Adipocyte (in vitro differentiated cells): Measurements from ENCODE around the gene CTSK.
"Not testable (repeated sequence)": the region's sequence is repeated elsewhere in the genome, so short reads cannot be mapped to it uniquely, and the experiment has no call there.

Experiments used
- DNase-seq: peaks from one replicate; pipeline ENCODE4 v3.0.0-alpha.2; 2015; ENCODE audit warnings: low read depth
- H3K27me3 ChIP-seq: replicated peaks from 2 replicates; pipeline ENCODE4 v1.7.0; 2013; ENCODE audit warnings: mild to moderate bottlenecking, low read length, moderate library complexity; ENCODE audit not compliant: control insufficient read depth, insufficient read depth
- H3K36me3 ChIP-seq: 2 replicates; pipeline ENCODE4 v1.7.0; 2013; ENCODE audit warnings: low read length, mild to moderate bottlenecking, moderate library complexity; ENCODE audit not compliant: control insufficient read depth, insufficient read depth, severe bottlenecking
- H3K4me1 ChIP-seq: 2 replicates; pipeline ENCODE4 v1.7.0; 2013; ENCODE audit warnings: mild to moderate bottlenecking, low read length, moderate library complexity; ENCODE audit not compliant: control insufficient read depth, insufficient read depth
- H3K4me3 ChIP-seq: 2 replicates; pipeline ENCODE4 v1.7.0; 2013; ENCODE audit warnings: mild to moderate bottlenecking, low read length, moderate library complexity
- H3K9ac ChIP-seq: 2 replicates; pipeline ENCODE4 v1.7.0; 2013; ENCODE audit warnings: mild to moderate bottlenecking, low read length, moderate library complexity
- H3K9me3 ChIP-seq: 2 replicates; pipeline ENCODE4 v1.7.0; 2013; ENCODE audit warnings: mild to moderate bottlenecking, low read length, moderate library complexity; ENCODE audit not compliant: control insufficient read depth

Gene CTSK

GRCh38 chr1:150804671-150805070, 3.4 kb downstream of the CTSK start:
- DNase-seq: peak; percentile 62
- Histone ChIP-seq H3K9ac (no peak overlapping the region), H3K27me3 (no peaks in the 10 kb centered on the region), H3K4me1 (peaks cover 44% of the 10 kb centered on the region), H3K36me3 (peaks cover 34% of the 10 kb centered on the region), H3K9me3 (no peaks in the 10 kb centered on the region), H3K4me3 (no peak overlapping the region)

DNA sequence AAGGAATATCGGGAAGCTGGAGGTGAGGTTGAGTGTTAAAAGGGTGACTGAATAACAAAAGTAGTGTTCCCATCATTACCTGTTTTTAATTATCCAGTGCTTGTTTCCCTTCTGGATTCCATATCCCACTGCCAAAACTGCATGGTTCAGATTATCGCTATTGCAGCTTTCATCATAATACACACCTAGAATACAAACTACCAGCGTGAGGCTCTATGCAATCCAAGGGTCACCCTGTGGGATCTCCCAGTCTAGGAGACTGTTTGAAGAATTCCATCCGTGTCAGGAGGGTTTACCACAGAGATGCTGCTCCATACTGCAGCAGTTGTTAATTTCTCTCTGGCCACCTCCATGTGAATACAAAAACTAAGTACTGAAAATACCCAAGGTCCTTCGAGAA, 9.0 kb downstream of the CTSK start:
- H3K4me3 ChIP-seq: no peak overlapping the region
- H3K27me3 ChIP-seq: no peaks in the 10 kb centered on the region
- H3K36me3 ChIP-seq: peaks cover 76% of the 10 kb centered on the region
- H3K9ac ChIP-seq: no peak overlapping the region
- no peaks in the 10 kb centered on the region for H3K4me1 ChIP-seq
- no peak for DNase-seq
- H3K9me3 ChIP-seq: no peaks in the 10 kb centered on the region

DNA sequence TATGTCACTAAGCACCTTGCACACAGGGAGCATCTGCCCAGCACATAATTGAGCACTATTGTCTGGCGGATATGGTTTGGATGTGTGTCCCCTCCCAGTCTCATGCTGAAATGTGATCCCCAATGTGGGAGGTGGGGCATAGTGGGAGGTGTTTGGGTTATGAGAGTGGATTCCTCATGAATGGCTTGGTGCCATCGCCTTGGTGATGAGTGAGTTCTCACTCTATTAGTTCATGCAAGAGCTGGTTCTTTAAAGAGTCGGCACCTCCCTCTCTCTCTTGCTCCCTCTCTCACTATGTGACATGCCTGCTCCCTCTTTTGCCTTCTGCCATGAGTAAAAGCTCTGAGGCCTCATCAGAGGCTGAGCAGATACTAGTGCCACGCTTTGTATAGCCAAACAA, 9.5 kb downstream of the CTSK start:
- Histone ChIP-seq H3K4me3 (no peak overlapping the region), H3K9me3 (no peaks in the 10 kb centered on the region), H3K27me3 (no peaks in the 10 kb centered on the region), H3K4me1 (no peaks in the 10 kb centered on the region), H3K36me3 (peaks cover 71% of the 10 kb centered on the region), H3K9ac (no peak overlapping the region)
- no peak for DNase-seq

GRCh38 chr1:150796374-150796773, 11.7 kb downstream of the CTSK start:
- DNase-seq: no peak
- Histone ChIP-seq H3K36me3 (peaks cover 60% of the 10 kb centered on the region), H3K4me1 (no peaks in the 10 kb centered on the region), H3K4me3 (no peak overlapping the region), H3K9me3 (no peaks in the 10 kb centered on the region), H3K27me3 (no peaks in the 10 kb centered on the region), H3K9ac (no peak overlapping the region)

- DNase-seq, H3K9ac ChIP-seq, H3K4me3 ChIP-seq, H3K4me1 ChIP-seq, H3K27me3 ChIP-seq, H3K9me3 ChIP-seq: not testable (repeated sequence)
- H3K36me3 ChIP-seq: peaks cover 40% of the 10 kb centered on the region
Measured at GRCh38 chr1:150793778-150794177, 14.3 kb downstream of the CTSK start.

DNA sequence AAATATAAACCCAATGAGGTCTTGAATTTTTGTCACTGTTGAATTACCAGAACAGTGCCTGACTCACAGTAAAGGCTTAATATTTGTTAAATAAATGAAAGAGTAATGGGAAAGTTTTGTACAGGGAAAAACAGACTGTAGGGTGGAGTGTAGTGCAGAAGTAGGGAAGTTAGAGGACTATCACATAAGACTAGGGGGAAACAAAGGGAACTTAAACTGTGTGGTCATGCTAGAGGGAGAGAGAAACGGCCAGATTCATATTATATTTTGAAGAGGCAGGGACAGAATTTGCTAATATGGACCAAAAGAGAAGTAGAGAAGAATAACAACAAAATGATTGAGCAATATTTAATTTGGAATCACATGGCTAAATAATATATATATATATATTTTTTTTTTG, 14.8 kb downstream of the CTSK start:
- Histone ChIP-seq H3K4me3 (no peak overlapping the region), H3K36me3 (peaks cover 34% of the 10 kb centered on the region), H3K9me3 (no peaks in the 10 kb centered on the region), H3K27me3 (no peaks in the 10 kb centered on the region), H3K4me1 (no peaks in the 10 kb centered on the region), H3K9ac (no peak overlapping the region)
- DNase-seq: no peak

DNA sequence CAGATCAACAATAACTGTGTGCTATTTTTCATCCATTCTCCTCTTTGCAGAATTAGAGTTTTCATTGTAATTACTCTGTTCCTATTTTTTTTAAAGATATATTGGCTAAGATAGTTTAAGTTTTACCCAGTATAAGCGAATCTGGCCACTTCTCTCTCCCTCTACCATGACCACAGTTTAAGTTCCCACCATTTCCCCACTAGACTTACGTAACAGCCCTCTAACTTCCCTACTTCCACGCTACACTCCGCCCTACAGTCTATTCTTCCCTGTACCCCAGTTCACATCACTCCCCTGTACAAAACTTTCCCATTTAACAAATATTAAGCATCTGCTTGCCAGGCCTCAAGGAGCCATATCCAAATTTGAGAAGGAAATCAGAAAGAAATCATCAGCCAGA, 16.5 kb downstream of the CTSK start:
- Histone ChIP-seq H3K4me3 (no peak overlapping the region), H3K36me3 (peaks cover 18% of the 10 kb centered on the region), H3K4me1 (no peaks in the 10 kb centered on the region), H3K9ac (no peak overlapping the region), H3K27me3 (no peaks in the 10 kb centered on the region), H3K9me3 (no peaks in the 10 kb centered on the region)
- no peak for DNase-seq

- H3K4me1 ChIP-seq: no peaks in the 10 kb centered on the region
- no peaks in the 10 kb centered on the region for H3K36me3 ChIP-seq
Measured at GRCh38 chr1:150789396-150789795, 18.7 kb downstream of the CTSK start.

DNA sequence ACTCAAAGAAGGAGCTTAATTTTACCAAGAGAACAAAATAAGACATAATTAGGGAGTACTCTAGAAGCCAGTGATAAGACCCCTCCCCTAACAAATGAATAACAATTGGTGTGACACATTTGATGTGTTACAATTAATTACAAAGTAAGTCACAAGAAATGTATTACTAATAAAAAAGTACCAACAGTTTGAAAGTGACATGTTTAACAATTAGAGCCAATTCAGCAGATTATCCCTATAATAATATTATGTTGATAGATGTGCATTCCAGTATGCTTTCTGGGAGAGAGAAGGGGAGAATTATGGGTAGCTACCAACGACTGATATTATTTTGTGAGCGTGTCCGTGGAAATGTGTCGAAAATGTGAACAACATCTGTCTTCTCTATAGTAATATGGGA, 19.1 kb downstream of the CTSK start:
- no peaks in the 10 kb centered on the region for H3K36me3 ChIP-seq
- DNase-seq: no peak
- H3K4me3 ChIP-seq: no peak overlapping the region
- no peaks in the 10 kb centered on the region for H3K4me1 ChIP-seq
- H3K9ac ChIP-seq: no peak overlapping the region
- no peaks in the 10 kb centered on the region for H3K27me3 ChIP-seq
- no peaks in the 10 kb centered on the region for H3K9me3 ChIP-seq

More at GRCh38 chr1:150789396-150789795, 18.7 kb downstream of the CTSK start:
- H3K4me3 ChIP-seq: no peak overlapping the region
- H3K27me3 ChIP-seq: no peaks in the 10 kb centered on the region
- no peak overlapping the region for H3K9ac ChIP-seq
- DNase-seq: no peak
- no peaks in the 10 kb centered on the region for H3K9me3 ChIP-seq

- Histone ChIP-seq H3K36me3 (no peaks in the 10 kb centered on the region), H3K27me3 (no peaks in the 10 kb centered on the region), H3K9me3 (no peaks in the 10 kb centered on the region), H3K4me1 (peaks cover 3% of the 10 kb centered on the region), H3K9ac (no peak overlapping the region), H3K4me3 (no peak overlapping the region)
- DNase-seq: no peak
Measured at GRCh38 chr1:150787455-150787854, 20.6 kb downstream of the CTSK start.

GRCh38 chr1:150780510-150780909, 27.6 kb downstream of the CTSK start:
- DNase-seq: no peak
- Histone ChIP-seq H3K9ac (no peak overlapping the region), H3K4me3 (no peak overlapping the region), H3K27me3 (no peaks in the 10 kb centered on the region), H3K9me3 (no peaks in the 10 kb centered on the region), H3K36me3 (no peaks in the 10 kb centered on the region), H3K4me1 (peaks cover 3% of the 10 kb centered on the region)

GRCh38 chr1:150778409-150778808, 29.7 kb downstream of the CTSK start:
- no peak for DNase-seq
- no peaks in the 10 kb centered on the region for H3K9me3 ChIP-seq
- H3K36me3 ChIP-seq: no peaks in the 10 kb centered on the region
- no peak overlapping the region for H3K4me3 ChIP-seq
- no peak overlapping the region for H3K9ac ChIP-seq
- no peaks in the 10 kb centered on the region for H3K27me3 ChIP-seq
- H3K4me1 ChIP-seq: peaks cover 3% of the 10 kb centered on the region
